ENCODE results near the gene TIMM22.

The TIMM22 gene

GRCh38 chr17:1003972-1004768 is 7.2 kb downstream of the TIMM22 start:
- H3K4me3 ChIP-seq (ENCODE audit: low read depth in 1 of 2, low read length in 2 of 2), result no peak overlapping the region
- peaks cover 26 to 39% of the 10 kb centered on the region in 2 donors for H3K36me3 ChIP-seq (ENCODE audit: control insufficient read depth in 1 of 2, insufficient read depth in 2 of 2, low read length in 2 of 2)
- H3K9me3 ChIP-seq (ENCODE audit: control insufficient read depth in 1 of 2, low read length in 2 of 2), result no peaks in the 10 kb centered on the region
- peaks cover 25 to 77% of the 10 kb centered on the region in 2 donors for H3K4me1 ChIP-seq (ENCODE audit: control insufficient read depth in 1 of 2, insufficient read depth in 2 of 2, low read length in 2 of 2)
- no peak overlapping the region for H3K27ac ChIP-seq (ENCODE audit: low read length)
- no peaks in the 10 kb centered on the region for H3K27me3 ChIP-seq (ENCODE audit: low read depth, low read length)

DNA sequence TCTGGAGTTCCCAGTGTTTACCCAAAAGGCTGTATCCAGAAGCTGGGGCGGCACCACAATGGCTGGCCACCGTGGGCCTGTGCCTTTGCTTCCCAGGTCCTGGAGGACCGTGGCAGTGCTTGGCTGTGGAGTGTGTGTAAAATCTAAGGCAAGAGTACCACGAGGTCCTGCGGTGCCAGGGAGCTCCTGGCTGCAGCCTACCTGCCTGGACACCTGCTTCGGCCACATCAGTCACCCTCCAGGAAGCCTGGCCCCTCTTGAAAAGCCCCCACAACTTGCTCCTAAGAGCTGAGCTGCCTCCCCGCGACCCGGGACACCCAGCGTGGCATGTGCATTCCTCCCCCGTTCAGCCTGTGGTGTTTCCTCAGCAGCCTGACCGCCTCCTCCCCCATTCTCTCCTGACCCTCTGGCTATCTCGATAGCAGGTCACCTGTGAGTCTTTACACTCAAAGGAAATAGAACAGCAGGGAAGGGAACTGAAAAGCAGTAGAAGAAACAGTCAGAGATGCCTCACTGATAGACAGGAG is 7.9 kb downstream of the TIMM22 start:
- H3K27ac ChIP-seq (ENCODE audit: low read length), result no peak overlapping the region
- peaks cover 28 to 41% of the 10 kb centered on the region in 2 donors for H3K36me3 ChIP-seq (ENCODE audit: control insufficient read depth in 1 of 2, insufficient read depth in 2 of 2, low read length in 2 of 2)

DNA sequence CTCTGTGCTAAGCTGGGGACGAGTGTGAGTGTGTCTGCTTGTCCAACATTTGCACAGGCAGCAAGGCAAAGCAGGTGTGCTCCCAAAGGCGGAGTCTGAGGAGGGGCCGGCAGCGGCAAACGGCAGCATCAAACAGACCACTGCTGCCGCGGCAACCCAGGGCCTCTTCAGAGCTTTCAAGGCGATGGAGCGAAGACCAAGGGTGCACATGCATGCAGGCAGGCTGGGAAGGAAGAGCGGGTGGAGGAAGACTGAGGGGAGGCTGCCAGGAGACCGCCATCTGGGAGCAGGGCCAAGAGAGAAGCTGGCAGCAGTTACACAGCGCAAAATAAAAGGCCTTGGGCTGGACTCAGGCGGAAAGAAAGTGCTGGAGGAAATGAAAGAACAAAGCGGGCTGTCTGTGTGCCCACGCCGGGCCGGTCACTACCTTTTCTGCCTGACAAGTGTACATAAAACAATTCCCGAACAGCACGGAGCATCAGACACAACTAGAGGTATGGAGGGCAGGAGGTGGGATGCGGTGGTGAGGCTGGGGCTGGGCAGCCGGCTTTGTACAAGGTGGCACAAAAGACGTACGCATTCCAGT is 8.5 kb downstream of the TIMM22 start:
- peaks cover 34 to 47% of the 10 kb centered on the region in 2 donors for H3K36me3 ChIP-seq (ENCODE audit: control insufficient read depth in 1 of 2, insufficient read depth in 2 of 2, low read length in 2 of 2)

More for the DNA sequence above, 7.9 kb downstream of the TIMM22 start:
- Histone ChIP-seq H3K27me3 (ENCODE audit: low read depth, low read length) (no peaks in the 10 kb centered on the region), H3K4me3 (ENCODE audit: low read depth in 1 of 2, low read length in 2 of 2) (no peak overlapping the region), H3K4me1 (ENCODE audit: control insufficient read depth in 1 of 2, insufficient read depth in 2 of 2, low read length in 2 of 2) (peaks cover 25 to 77% of the 10 kb centered on the region in 2 donors), H3K9me3 (ENCODE audit: control insufficient read depth in 1 of 2, low read length in 2 of 2) (no peaks in the 10 kb centered on the region)

DNA sequence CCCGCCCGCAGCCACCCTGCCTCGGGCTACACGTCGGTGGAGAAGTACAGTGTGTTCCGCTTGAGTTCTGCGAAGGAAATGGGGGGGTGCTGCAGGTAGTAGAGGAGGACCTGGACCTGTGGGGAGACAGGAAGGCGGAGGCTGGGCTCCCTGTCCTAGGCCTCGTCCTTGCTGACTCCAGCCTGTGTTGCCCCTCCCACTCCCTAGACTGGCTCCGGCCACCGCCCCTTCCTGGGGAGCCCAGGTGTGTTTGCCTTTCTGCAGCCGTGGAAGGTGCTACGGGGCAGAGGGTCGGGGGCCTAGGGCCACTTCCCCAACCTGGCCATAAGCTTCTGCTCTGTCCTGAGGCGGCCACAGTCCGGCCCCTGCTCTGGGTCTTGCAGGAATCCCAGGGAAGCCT is 9.1 kb downstream of the TIMM22 start:
- Histone ChIP-seq H3K9me3 (ENCODE audit: control insufficient read depth in 1 of 2, low read length in 2 of 2) (no peaks in the 10 kb centered on the region), H3K4me3 (ENCODE audit: low read depth in 1 of 2, low read length in 2 of 2) (no peak overlapping the region), H3K4me1 (ENCODE audit: control insufficient read depth in 1 of 2, insufficient read depth in 2 of 2, low read length in 2 of 2) (peaks cover 18 to 67% of the 10 kb centered on the region in 2 donors), H3K27ac (ENCODE audit: low read length) (peak overlapping the region; percentile 16), H3K36me3 (ENCODE audit: control insufficient read depth in 1 of 2, insufficient read depth in 2 of 2, low read length in 2 of 2) (peaks cover 33 to 49% of the 10 kb centered on the region in 2 donors), H3K27me3 (ENCODE audit: low read depth, low read length) (no peaks in the 10 kb centered on the region)

More for the DNA sequence above, 8.5 kb downstream of the TIMM22 start:
- Histone ChIP-seq H3K9me3 (ENCODE audit: control insufficient read depth in 1 of 2, low read length in 2 of 2) (no peaks in the 10 kb centered on the region), H3K27ac (ENCODE audit: low read length) (peak overlapping the region; percentile 16), H3K4me3 (ENCODE audit: low read depth in 1 of 2, low read length in 2 of 2) (no peak overlapping the region), H3K27me3 (ENCODE audit: low read depth, low read length) (no peaks in the 10 kb centered on the region), H3K4me1 (ENCODE audit: control insufficient read depth in 1 of 2, insufficient read depth in 2 of 2, low read length in 2 of 2) (peaks cover 23 to 73% of the 10 kb centered on the region in 2 donors)

DNA sequence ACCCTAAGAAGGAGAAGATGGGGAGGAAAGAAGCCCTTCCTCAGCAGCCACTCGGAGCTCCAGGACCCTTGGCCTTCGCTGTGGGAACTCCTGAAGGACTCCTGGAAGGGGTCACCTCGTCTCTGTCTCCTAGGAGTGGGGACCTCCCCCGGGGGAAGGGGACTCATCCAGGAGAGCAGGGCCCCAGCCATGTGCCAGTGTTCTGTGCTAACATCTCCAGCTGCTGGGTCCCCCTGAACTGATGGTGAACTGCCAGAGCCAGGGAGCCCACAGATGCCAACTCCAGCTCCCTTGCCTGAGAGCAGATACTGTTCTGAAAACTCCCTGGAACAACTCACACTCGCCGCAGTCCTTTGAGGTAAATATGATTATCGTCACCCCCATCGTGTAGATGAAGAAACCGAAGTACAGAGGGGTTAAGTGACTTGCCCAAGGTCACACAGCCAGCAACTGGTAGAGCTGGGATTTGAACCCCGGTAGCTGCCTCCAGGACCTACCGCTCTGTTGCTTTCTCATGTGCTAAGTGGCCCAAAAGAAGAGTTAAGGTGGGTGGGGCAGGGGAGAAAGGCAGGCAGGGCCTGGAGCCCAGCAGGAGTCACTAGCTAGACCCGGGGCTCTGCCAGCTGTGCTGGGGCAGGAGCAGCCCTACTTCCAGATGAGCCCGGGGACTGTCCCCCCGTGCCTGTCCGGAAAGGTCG is 10.5 kb downstream of the TIMM22 start:
- peaks cover 37 to 53% of the 10 kb centered on the region in 2 donors for H3K36me3 ChIP-seq (ENCODE audit: control insufficient read depth in 1 of 2, insufficient read depth in 2 of 2, low read length in 2 of 2)
- peaks cover 10 to 53% of the 10 kb centered on the region in 2 donors for H3K4me1 ChIP-seq (ENCODE audit: control insufficient read depth in 1 of 2, insufficient read depth in 2 of 2, low read length in 2 of 2)
- H3K4me3 ChIP-seq (ENCODE audit: low read depth in 1 of 2, low read length in 2 of 2), result no peak overlapping the region
- no peak overlapping the region for H3K27ac ChIP-seq (ENCODE audit: low read length)
- no peaks in the 10 kb centered on the region for H3K9me3 ChIP-seq (ENCODE audit: control insufficient read depth in 1 of 2, low read length in 2 of 2)
- no peaks in the 10 kb centered on the region for H3K27me3 ChIP-seq (ENCODE audit: low read depth, low read length)

DNA sequence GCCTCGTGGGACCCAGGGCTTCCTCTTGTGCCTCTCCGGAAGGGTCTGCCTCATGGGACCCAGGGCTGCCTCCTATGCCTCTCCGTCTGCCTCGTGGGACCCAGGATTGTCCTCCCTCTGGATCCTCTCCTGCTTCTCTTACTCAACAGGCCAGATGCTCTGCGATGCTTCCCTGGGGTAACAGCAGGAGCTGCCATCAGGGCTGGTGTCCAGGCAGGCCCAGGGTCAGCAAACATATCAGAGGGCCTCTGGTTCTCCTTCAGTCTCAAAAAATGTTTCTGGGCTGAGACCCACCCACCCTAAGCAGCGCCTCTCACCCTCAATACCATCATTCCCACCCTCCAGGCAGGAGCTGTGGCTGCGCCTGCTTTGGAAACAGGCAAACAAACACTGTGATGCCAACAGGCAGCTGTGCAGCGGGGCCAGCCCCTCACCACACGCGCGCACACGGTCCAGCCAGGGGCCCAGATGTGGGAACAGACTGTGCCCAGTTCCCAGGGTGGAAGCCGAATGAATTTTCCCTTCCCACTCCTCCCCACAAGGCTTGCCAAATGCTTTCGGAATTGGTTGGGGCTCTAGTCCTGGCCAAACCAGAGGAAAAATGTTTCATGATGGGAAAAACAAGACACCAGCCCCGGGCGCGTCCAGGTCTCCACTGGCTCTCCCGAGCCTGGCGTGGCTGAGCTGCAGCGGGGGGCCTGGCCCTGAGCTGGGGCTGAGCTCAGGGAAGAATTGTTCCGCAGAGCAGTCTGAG is 11.3 kb downstream of the TIMM22 start:
- no peak overlapping the region for H3K27ac ChIP-seq (ENCODE audit: low read length)
- H3K9me3 ChIP-seq (ENCODE audit: control insufficient read depth in 1 of 2, low read length in 2 of 2), result no peaks in the 10 kb centered on the region
- peaks cover 4 to 45% of the 10 kb centered on the region in 2 donors for H3K4me1 ChIP-seq (ENCODE audit: control insufficient read depth in 1 of 2, insufficient read depth in 2 of 2, low read length in 2 of 2)
- peaks cover 37 to 59% of the 10 kb centered on the region in 2 donors for H3K36me3 ChIP-seq (ENCODE audit: control insufficient read depth in 1 of 2, insufficient read depth in 2 of 2, low read length in 2 of 2)
- H3K27me3 ChIP-seq (ENCODE audit: low read depth, low read length), result no peaks in the 10 kb centered on the region
- H3K4me3 ChIP-seq (ENCODE audit: low read depth in 1 of 2, low read length in 2 of 2), result no peak overlapping the region

- Histone ChIP-seq H3K4me3 (ENCODE audit: low read depth in 1 of 2, low read length in 2 of 2) (no peak overlapping the region), H3K27ac (ENCODE audit: low read length) (no peak overlapping the region), H3K9me3 (ENCODE audit: control insufficient read depth in 1 of 2, low read length in 2 of 2) (no peaks in the 10 kb centered on the region), H3K27me3 (ENCODE audit: low read depth, low read length) (no peaks in the 10 kb centered on the region), H3K4me1 (ENCODE audit: control insufficient read depth in 1 of 2, insufficient read depth in 2 of 2, low read length in 2 of 2) (peaks cover 4 to 33% of the 10 kb centered on the region in 2 donors), H3K36me3 (ENCODE audit: control insufficient read depth in 1 of 2, insufficient read depth in 2 of 2, low read length in 2 of 2) (peaks cover 37 to 58% of the 10 kb centered on the region in 2 donors)
Observed at GRCh38 chr17:1009229-1010085, 12.5 kb downstream of the TIMM22 start.

- H3K4me3 ChIP-seq (ENCODE audit: low read depth in 1 of 2, low read length in 2 of 2), result no peak overlapping the region
- H3K36me3 ChIP-seq (ENCODE audit: control insufficient read depth in 1 of 2, insufficient read depth in 2 of 2, low read length in 2 of 2), result peaks cover 37 to 56% of the 10 kb centered on the region in 2 donors
- peaks cover 4 to 27% of the 10 kb centered on the region in 2 donors for H3K4me1 ChIP-seq (ENCODE audit: control insufficient read depth in 1 of 2, insufficient read depth in 2 of 2, low read length in 2 of 2)
- no peak overlapping the region for H3K27ac ChIP-seq (ENCODE audit: low read length)
- H3K9me3 ChIP-seq (ENCODE audit: control insufficient read depth in 1 of 2, low read length in 2 of 2), result no peaks in the 10 kb centered on the region
- no peaks in the 10 kb centered on the region for H3K27me3 ChIP-seq (ENCODE audit: low read depth, low read length)
Observed at GRCh38 chr17:1010086-1010450, 13.1 kb downstream of the TIMM22 start.

- H3K36me3 ChIP-seq (ENCODE audit: control insufficient read depth in 1 of 2, insufficient read depth in 2 of 2, low read length in 2 of 2), result peaks cover 37 to 56% of the 10 kb centered on the region in 2 donors
- H3K4me1 ChIP-seq (ENCODE audit: control insufficient read depth in 1 of 2, insufficient read depth in 2 of 2, low read length in 2 of 2), result peaks cover 4 to 21% of the 10 kb centered on the region in 2 donors
- H3K27ac ChIP-seq (ENCODE audit: low read length), result no peak overlapping the region
- no peak overlapping the region for H3K4me3 ChIP-seq (ENCODE audit: low read depth in 1 of 2, low read length in 2 of 2)
- no peaks in the 10 kb centered on the region for H3K27me3 ChIP-seq (ENCODE audit: low read depth, low read length)
- no peaks in the 10 kb centered on the region for H3K9me3 ChIP-seq (ENCODE audit: control insufficient read depth in 1 of 2, low read length in 2 of 2)
Observed at GRCh38 chr17:1010586-1010985, 13.7 kb downstream of the TIMM22 start.

GRCh38 chr17:1011138-1011537 is 14.2 kb downstream of the TIMM22 start:
- Histone ChIP-seq H3K27me3 (ENCODE audit: low read depth, low read length) (no peaks in the 10 kb centered on the region), H3K4me1 (ENCODE audit: control insufficient read depth in 1 of 2, insufficient read depth in 2 of 2, low read length in 2 of 2) (peaks cover 3 to 16% of the 10 kb centered on the region in 2 donors), H3K36me3 (ENCODE audit: control insufficient read depth in 1 of 2, insufficient read depth in 2 of 2, low read length in 2 of 2) (peaks cover 37 to 56% of the 10 kb centered on the region in 2 donors), H3K4me3 (ENCODE audit: low read depth in 1 of 2, low read length in 2 of 2) (no peak overlapping the region), H3K9me3 (ENCODE audit: control insufficient read depth in 1 of 2, low read length in 2 of 2) (no peaks in the 10 kb centered on the region), H3K27ac (ENCODE audit: low read length) (no peak overlapping the region)

Data from muscle layer of duodenum (tissue), 2 donors.